Glomerular visceral epithelial cell (primary cell): ENCODE results near the gene KRT15.
A peak's percentile ranks its signal among the peaks of the same experiment; 100 is the strongest.

Experiments
- DNase-seq: peaks from one replicate; pipeline ENCODE4 v3.0.0-alpha.2; 2016; ENCODE audit errors: extremely low spot score

Gene KRT15

DNA sequence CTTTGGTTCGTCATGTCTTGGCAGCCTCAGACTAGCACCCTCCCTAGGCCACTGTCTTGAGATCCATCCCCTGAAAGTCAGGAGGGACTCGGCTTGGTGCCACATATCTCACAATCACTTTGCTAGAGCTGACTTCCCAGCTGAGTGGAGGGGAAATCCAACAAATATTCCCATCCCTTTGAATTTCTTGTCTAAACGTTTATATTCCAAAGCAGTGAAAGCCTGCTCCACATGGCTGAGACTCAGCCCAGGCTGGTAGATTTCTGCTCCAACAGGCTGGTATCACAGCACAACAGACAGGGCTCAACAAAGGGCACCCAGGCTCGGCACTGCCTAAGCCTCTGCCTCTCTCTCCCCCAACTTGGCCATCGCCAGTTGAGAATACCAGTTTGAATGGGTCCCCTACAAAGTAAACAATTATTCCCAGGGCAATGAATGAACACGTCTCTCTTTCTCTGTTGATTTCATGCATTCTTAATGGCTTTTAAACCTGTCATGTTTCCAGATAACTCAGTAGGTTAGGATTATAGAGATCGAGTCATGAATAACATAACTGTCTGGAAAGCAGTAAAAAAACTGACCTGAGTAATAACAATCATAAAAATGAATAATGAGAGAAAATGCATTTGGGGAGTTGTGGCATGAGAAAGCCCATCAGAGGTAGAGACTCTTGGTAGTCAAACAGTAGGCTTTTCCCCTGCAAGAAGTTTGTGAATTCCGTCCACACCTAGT lies 14.3 kb downstream of the KRT15 start:
- DNase-seq: no peak

DNA sequence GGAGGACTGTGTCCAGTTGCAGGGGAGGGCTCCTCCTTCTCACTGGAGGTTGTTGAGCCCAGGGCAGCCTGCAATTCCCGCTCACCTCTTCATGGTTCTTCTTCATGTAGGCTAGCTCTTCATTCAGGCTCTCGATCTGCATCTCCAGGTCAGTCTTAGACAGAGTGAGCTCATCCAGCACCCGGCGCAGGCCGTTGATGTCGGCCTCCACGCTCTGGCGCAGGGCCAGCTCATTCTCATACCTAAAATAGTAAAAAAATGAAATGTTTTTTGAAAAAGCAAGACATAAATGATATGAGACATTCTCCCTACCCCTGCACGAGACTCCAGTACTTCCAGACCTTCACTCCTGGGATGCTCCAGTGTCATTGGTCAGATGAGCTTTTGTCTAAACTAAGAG lies 15.5 kb downstream of the KRT15 start:
- DNase-seq: no peak

DNA sequence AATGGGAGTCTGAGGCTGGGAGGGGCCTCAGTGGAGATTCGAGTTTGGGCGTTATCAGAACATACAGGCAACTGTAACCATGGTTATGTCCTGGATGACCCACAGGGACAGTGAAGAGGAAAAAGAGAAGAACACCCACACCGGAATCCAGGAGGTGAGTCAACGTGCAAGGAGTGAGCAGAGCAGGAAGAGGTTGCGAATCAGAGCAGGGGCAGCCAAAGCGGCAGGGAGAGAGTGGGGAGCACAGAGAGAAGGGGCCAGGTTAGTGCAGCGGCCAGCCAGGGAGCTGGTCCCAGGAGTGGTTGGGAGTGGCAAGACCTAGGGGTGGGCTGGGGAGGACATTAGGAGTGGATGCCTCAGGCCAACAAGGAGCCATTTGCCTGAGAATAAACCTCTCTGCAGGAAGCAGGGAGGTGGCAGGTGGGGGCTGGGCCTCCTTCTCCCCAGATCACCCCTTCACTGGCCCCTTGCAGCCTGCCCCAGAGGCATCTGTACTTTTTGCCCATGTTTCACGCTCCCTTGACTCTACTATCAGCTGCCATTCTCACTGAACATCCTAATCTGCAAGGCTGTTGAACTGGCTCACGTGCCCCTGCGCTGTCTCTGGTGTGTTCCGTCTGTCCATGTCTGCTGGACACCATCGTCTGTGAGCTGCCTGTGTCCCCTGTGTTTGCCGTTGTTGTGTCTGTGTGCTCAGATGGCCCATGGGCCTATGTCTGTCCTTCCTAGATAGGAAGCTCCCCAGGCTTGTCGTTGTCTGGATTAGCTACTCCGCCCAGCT lies 18.4 kb downstream of the KRT15 start:
- peak; percentile 79 for DNase-seq

DNA sequence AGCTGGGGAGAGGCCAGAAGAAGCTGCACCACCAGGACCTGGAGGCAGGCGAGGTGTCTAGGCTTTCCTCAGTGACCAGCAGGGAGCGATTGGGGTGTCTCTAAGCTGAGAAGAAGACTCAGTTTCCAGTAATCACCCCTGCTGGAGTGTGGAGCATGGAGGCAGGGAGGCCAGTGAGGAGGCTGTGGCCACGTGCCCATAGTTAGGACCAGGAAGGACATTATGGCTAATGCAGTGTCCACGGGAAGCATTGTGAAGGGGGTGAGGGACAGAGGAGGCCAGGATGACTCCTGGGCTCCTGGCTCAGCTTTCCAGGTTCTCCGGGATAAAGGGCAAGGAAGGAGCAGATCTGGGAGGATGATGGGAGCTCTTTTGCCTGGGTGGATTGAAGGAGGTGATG lies 19.0 kb downstream of the KRT15 start:
- DNase-seq: no peak

DNA sequence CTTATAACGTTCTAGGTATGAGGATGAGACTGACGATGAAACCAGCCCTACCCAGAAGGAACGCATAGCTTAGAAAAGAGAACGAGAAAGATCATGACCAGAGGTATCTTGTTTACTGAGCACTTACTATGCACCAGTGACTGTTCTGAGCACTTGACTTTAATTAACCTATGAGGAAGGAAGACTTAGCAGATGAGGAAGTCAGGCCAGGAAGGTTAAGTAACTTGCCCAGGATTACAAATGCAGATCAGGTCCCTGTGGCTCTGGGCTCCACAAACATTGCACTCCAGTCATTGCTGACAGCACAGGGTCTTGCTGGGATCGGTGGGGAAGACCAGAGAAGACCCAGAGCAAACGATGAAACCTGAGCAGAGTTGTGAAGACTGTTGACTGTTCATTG lies 20.4 kb downstream of the KRT15 start:
- no peak for DNase-seq

DNA sequence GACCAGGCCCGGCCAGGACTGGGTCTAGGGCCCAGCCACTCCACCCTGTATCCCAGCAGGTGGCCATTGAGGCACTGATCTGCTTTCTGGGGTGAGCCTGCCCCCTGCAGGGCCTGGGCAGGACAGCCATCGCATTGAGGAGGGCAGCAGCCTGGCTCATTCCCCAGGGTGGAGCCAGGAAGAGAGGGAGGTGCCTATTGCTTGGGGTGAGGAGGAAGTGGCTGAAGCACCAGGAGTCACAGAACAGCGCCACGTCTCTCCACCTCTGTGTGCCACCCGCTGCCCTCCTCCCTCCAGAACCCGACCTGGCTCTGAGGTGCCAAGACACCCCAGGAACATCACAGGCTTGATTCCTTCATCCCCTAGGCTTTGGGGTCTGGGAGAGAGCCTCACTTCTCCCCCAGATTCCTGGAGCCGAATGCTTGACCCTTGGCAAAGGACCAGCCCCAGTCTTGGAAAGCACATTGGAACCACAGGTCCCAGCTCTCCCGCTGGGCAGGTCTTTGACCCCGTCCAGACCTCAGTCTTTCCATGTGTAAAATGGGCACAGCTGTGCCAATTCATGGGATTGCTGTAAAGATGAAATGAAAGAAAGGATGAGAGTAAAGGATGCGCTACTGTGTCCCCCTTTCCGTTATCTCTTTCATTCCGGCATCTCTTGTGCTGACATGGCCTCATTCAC lies 21.7 kb downstream of the KRT15 start:
- peak; percentile 87 for DNase-seq

DNA sequence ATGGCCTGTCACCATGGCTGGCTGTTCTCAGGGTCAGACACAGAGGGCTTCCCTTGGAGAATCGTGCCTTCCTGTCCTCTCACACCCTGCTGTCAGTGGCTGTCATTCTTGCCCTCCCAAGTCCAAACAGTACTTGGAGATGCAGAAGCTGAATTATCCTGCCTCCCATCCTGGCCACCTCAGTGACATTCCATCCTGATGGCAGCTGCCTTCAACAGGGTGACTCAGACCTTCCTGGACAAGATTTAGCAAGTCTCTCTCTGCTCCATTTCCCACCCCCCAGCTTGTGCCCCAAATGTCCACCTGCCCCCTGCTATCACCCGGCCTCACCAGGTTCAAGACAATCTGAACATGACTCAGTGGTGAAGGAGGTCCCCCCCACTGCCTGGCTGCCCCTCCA lies 24.2 kb downstream of the KRT15 start:
- peak; percentile 59 for DNase-seq

DNA sequence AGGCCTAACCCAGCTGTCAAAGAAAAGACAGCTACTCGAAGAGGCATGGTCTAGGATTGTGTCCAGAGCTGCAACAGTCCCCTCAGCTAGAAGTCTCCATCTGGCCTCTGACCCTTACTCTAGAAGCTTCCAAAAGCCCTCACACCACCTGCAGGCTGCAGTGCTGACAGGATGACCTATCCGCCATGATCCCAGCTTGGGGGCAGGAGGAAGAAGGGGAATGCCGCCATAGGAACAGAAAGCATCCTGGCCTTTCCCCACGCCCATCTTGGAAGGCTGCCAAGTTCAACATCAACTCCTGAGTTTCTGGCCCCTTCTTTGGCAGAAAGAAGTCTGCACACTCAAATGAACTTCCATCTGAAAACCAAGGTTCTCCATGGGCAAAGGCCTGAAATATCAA lies 25.9 kb downstream of the KRT15 start:
- peak; percentile 57 for DNase-seq

DNA sequence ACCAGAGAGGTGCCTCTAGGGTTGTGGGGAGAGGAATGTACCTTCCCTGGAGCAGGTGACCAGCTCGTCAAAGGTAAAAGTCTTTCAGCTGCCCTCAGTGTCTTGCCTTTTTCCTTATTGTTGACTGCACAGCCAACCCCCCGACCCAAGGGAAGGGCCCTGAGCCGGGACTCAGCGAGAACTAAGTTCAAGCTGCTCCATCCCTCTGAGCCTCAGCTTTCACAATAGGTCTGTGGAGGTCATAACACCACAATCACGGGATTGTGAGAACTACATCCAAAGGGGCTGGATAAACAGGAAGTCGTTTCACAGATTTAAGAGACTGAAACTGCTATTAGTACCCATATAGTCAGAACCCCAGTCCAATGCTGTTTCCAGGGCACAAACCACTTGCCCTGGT lies 26.3 kb downstream of the KRT15 start:
- no peak for DNase-seq

DNA sequence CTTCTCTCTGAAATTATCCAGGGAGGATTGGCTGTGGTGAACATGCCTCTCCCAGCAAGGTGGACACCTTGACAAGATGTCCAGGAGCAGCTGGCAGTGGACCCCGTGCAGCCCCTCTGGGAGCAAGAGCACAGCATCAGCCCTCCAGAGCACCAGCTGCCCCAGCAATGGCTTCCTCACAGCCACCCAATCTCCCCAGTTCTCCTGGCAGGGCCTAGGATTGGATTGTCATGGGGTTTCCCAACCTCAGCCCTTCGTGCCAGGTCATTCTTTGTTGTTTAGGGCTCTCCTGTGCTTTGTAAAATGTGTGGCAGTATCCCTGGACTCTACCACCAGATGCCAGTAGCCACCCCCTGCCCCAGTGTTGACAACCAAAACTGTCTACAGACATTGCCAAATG lies 27.2 kb downstream of the KRT15 start:
- no peak for DNase-seq

DNA sequence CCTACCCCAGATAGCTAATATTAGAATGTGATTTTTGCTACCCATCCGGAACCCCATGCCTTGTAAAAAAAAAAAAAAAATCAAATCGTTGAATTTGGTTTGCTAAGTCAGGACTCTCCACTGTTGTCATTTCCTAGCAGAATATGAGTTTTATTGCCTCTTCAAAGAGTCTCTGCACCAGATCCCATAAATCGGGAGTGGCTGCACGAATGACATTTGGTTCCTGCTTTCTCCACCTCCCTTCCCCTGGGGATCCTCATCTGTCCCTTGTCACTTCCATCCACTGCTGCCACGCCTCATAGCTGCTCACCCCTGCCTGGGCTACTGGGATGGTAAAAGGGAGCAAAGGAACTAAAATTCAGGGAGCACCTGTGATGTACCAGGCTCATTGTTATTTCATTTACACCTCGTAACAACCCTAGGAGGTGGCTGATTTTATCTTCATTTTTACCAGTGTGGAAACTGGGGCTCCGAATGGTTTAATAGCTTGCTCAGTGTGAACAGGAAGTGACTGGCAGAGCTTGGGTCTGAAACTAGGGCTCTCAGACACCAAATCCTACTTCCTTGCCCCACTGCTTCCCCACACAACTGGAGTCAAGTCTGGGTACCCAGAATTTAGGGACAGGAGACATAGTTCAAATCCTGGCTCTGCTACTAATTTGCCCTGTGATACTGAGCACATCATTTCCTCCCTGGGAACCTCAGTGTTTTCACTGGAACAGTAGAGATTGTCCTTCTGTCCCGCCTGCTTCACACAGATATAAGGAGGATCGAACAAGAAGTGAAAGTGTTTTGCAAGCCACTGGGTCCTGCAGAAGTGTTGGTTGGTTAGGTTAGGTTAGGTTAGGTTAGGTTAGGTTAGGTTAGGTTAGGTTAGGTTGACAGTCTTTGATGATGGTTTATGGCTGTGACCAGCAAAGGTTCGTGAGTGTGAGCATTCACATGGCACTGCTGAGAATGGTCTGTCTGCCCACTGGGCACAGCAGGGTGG lies 28.4 kb downstream of the KRT15 start:
- DNase-seq: no peak

DNA sequence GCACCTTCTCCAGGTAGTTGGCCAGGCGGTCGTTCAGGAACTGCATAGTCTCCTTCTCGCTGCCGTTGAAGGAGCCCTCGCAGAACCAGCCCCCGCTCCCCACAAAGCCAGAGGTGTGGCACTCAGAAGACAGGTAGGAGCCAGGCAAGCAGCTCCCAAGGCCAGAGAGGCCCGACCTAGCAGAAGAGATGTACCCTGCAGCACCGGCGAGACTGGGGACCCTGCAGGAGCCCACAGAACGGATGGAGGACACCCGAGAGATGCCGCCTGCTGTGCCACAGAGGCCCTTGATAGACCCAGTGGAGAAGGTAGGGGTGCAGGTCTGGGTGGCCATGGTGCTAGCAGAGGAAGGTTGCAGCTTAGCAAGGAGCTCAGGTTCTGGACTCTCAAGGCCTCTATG lies 29.2 kb downstream of the KRT15 start, which contains the start of gene KRT36:
Gene KRT36 (minus strand): TSS at position 380 of the 400 bp plus-strand sequence. CDS start 46 bp downstream, at position 334.
- no peak for DNase-seq

DNA sequence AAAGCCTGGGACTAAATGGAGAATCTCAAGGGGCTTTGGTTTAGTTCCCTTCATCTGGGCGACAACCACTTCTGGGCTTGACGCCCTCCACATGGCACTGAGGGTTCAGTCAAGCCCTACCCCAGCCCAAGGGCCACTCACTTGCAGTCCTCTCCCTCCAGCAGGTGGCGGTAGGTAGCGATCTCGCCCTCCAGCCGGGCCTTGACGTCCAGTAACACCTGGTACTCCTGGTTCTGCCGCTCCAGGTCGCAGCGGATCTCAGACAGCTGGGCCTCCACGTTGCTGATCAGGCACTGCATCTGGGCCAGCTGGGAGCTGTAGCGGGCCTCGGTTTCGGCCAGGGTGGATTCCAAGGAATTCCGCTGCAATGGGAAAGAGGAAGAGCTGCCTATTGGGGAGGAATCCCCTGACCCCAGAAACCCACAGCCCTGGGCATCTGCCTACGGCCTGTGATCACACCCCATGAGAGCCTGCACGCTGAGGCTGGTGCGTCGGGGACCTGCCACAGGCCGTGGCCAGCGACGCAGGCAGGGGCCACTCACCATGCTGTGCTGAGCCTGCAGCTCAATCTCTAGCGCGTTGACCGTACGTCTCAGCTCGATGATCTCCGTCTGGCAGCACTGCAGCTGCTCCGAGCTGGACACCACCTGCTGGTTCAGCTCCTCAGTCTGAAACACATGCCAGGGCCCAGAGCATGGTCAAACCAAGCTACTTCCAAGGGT lies 31.7 kb downstream of the KRT15 start:
- no peak for DNase-seq

DNA sequence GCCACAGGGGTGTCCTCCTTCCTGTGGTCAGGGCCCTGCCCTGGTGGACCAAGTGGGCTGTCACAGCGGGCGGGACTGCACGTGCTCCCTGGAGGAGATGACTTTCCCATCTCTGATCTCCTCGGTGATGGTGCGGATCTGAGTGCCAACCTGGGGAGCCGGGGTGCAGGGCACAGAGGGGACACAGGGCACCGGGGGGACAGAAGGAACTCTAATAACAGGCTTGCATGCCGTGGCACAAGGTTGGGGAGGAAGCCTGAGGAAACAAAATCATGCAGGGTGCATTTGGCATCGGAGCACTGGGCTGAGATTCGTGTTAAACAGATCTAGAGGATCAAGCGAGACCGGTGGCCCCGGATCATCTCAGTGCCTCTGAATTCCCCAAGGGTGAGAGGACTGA lies 32.4 kb downstream of the KRT15 start:
- no peak for DNase-seq

DNA sequence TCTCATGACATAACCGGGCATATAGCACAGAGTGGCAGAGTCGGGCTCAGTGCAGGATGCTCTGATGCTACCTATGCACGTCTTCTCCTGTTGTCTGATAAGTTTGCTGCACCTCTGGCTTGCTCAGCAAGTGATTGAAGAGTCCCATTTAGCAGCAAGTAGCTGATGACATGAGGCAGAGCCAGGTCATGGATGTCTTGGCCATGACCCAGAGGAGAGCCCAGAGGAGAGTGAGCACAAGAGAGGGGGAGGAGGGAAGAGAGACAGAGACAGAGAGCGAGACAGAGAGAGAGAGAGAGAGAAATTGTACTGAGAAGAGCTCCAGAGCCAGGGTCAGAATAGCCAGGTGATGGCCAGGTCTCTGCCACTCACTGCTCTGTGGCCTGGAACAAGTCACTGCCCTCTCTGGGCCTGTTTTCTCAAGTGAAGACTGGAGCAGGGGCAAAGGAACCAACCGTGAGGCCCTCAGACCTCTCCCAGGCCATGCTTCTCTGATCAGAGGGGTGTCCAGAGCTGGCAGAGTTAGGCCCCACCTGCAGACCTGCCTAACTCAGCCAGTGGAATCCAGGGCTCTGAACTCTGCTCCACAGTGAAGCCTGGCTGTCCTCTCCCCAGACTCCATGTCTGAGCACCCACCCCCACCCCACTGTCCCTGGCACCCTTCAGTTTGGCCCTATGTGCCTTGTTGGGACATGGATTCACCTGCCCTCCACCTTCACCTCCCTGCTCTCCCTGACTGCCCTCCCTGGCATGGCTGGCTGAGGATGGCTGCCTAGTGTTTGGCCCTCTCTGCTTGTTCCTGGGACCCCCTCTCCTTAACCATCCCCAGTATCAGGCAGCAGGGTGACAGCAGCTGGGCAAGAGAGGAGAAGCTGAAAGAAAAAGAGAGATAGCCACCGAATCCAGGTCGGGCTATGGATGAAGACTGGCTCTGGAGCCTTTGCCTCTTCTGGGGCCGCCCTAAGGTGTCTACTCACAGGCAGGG lies 33.5 kb downstream of the KRT15 start:
- DNase-seq: no peak

DNA sequence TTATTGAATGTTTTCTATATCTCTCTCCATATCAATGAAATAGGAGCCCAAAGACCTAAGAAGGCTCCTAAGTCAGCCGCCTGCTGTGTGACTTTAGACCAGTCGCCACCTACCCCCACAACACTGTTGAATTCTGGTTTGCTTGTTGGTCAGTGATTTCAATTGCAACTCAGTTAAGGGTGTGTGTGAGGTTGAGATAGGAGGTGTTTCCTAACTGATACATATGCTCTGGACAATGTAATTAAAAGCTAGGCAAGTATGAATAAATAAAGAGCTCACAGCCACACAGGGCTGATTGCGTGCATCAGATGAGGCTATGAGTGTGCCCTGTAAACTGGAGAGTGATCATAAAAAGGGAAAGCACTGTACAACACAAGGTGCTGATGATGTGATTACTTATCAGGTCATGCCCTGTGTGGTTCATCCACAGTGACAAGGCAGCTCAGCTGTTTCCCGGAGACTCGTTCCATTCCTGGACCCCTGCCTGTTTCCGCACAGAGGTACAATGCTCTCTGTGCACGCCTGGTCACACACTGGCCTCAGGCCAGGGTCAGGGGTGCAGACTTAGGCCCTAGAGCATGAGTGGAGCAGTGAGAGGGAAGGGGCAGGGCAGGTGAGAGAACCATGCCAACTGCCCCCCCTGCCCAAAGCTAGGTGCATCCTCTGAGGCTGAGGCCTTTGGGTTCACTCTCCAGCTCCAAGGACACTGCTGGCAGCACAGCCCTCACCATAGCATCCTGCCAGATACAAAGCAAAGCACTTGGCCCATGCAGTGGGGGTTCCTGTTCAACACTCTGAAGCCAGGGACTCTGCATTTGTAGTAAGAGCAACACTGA lies 34.5 kb downstream of the KRT15 start:
- peak; percentile 73 for DNase-seq

DNA sequence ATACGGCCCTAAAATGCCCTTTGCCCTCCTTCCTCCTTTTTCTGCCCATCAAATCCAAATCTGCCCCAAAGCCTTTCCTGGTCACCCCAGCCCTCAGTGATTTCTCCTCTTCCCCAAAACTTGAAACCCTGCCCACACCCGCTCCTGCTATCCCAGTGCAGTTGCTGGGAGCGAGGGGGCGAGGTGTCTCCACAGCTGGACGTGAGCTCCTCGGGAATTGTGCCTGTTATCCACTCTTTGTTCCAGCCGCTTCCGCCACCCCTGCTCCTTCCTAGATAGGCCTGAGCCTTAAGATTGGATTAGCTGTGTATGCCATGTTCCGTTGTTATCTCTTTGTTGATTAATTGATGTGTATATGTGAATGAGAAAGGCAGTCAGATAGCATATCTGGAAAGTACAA lies 35.2 kb downstream of the KRT15 start:
- DNase-seq: no peak

DNA sequence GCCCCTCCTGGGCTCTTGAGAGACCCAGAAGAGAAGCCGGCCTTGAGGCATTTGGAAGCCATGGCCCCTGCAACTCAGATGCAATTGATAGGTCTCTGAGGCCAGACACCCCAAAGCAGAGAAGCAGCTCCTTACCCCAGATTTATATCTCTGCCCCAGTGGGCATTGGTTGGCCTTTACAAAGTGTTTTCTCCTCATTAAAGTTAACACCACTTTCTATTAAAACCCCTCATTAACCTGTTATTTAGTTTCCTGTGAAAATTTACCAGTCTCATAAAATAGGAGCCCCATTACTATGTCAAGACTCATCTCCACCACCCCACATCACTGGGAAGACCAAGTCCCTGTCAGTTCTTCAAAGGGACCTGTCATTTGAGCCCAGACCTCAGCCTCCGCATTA lies 37.7 kb downstream of the KRT15 start, which contains the start of gene KRT35:
Gene KRT35 (minus strand): TSS at position 116 of the 400 bp plus-strand sequence. CDS start 54 bp downstream, at position 62.
- no peak for DNase-seq

DNA sequence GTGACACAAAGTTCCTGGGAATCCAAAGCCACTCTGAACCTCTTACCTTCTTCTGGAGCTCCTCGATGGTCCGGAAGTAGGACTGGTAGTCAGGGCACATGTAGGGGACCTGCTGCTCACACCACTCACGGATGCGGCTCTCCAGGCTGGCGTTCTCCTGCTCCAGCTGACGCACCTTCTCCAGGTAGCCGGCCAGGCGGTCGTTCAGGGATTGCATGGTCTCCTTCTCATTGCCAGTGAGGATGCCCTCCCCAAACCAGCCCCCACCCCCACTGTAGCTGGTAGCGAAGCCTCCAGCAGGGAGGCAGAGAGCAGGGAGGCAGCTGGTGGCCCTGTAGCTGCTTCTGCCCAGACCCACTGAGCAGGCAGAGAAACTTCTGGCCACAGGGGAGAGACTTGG lies 38.1 kb downstream of the KRT15 start:
- no peak for DNase-seq
